Liver (tissue), 9 donors: Measurements from ENCODE around the gene MYO1H. TPM values are rescaled to one million over a fixed set of nuclear protein-coding genes. Genes with fewer than 3 reads are reported as not detected.
A peak's percentile ranks its signal among the peaks of the same experiment; 100 is the strongest.

Experiments used
- DNase-seq: peaks from one replicate; pipeline ENCODE4 v3.0.0-alpha.2; 2017; ENCODE audit warnings: low spot score
- H3K27ac ChIP-seq, 2 donors: one replicate each; pipeline ENCODE4 v1.7.0; 2013; ENCODE audit warnings: inconsistent platforms in 2 of 2, low read length in 2 of 2, control low read depth in 1 of 2, low read depth in 1 of 2, mild to moderate bottlenecking in 1 of 2
- H3K27me3 ChIP-seq, 4 donors: one replicate each; pipeline versions ENCODE4 v1.6.1 to v1.7.0; 2013; ENCODE audit warnings: low read length in 3 of 4, inconsistent platforms in 1 of 4, mild to moderate bottlenecking in 1 of 4, moderate library complexity in 1 of 4; ENCODE audit not compliant: control insufficient read depth in 4 of 4, insufficient read depth in 4 of 4
- H3K36me3 ChIP-seq, 4 donors: one replicate each; pipeline versions ENCODE4 v1.6.1 to v1.7.0; 2013; ENCODE audit warnings: low read length in 3 of 4, mild to moderate bottlenecking in 3 of 4, low read depth in 1 of 4, moderate library complexity in 1 of 4; ENCODE audit not compliant: control insufficient read depth in 4 of 4, insufficient read depth in 3 of 4
- H3K4me1 ChIP-seq, 4 donors: one replicate each; pipeline versions ENCODE4 v1.6.1 to v1.7.0; 2013; ENCODE audit warnings: low read length in 3 of 4, mild to moderate bottlenecking in 3 of 4, moderate library complexity in 1 of 4; ENCODE audit not compliant: control insufficient read depth in 4 of 4, insufficient read depth in 4 of 4
- H3K4me3 ChIP-seq, 3 donors: one replicate each; pipeline versions ENCODE4 v1.6.1 to v1.7.0; 2013; ENCODE audit warnings: low read length in 3 of 3, control low read depth in 1 of 3, low read depth in 1 of 3, mild to moderate bottlenecking in 1 of 3
- H3K9ac ChIP-seq, 2 donors: one replicate each; pipeline ENCODE4 v1.7.0; 2013; ENCODE audit warnings: low read length in 2 of 2, mild to moderate bottlenecking in 2 of 2, moderate library complexity in 2 of 2, control low read depth in 1 of 2, low read depth in 1 of 2
- H3K9me3 ChIP-seq, 4 donors: one replicate each; pipeline versions ENCODE4 v1.6.1 to v1.7.0; 2013; ENCODE audit warnings: low read length in 3 of 4; ENCODE audit not compliant: control insufficient read depth in 4 of 4
- ATF3 ChIP-seq: IDR thresholded peaks from 2 replicates; pipeline ENCODE4 v1.6.1; 2016; ENCODE audit warnings: antibody characterized with exemption
- CTCF ChIP-seq: fragments of 150-350 bp; IDR thresholded peaks from 2 replicates; pipeline ENCODE4 v1.5.1; 2017; ENCODE audit warnings: improper control_type of control experiment, low read depth, low read length; ENCODE audit not compliant: missing input control
- EGR1 ChIP-seq, 2 donors: IDR thresholded peaks; 2 replicates each; pipeline ENCODE4 v1.6.1; 2016 to 2018; ENCODE audit warnings: antibody characterized with exemption in 2 of 2, low read depth in 2 of 2
- FOXA1 ChIP-seq: IDR thresholded peaks from 2 replicates; pipeline ENCODE4 v1.6.1; 2016; ENCODE audit warnings: antibody characterized with exemption
- FOXA2 ChIP-seq: IDR thresholded peaks from 2 replicates; pipeline ENCODE4 v1.6.1; 2016; ENCODE audit warnings: antibody characterized with exemption
- GABPA ChIP-seq, 2 donors: IDR thresholded peaks in 1 of 2; conservative IDR thresholded peaks in 1 of 2; 2 replicates each; pipeline ENCODE4 v1.6.1; 2016; ENCODE audit warnings: antibody characterized with exemption in 2 of 2, mild to moderate bottlenecking in 1 of 2, moderate library complexity in 1 of 2
- HNF4A ChIP-seq, 2 donors: conservative IDR thresholded peaks; 2 replicates each; pipeline ENCODE4 v1.6.1; 2016; ENCODE audit warnings: antibody characterized with exemption in 2 of 2, mild to moderate bottlenecking in 2 of 2
- HNF4G ChIP-seq: IDR thresholded peaks from 2 replicates; pipeline ENCODE4 v1.6.1; 2016; ENCODE audit warnings: antibody characterized with exemption
- JUND ChIP-seq, 2 donors: IDR thresholded peaks; 2 replicates each; pipeline ENCODE4 v1.6.1; 2016; ENCODE audit warnings: antibody characterized with exemption in 2 of 2
- MAX ChIP-seq: IDR thresholded peaks from 2 replicates; pipeline ENCODE4 v1.6.1; 2016; ENCODE audit warnings: antibody characterized with exemption
- NR2F2 ChIP-seq: IDR thresholded peaks from 2 replicates; pipeline ENCODE4 v1.6.1; 2016; ENCODE audit warnings: antibody characterized with exemption
- RAD21 ChIP-seq, 2 donors: IDR thresholded peaks; 2 replicates each; pipeline ENCODE4 v1.6.1; 2016; ENCODE audit warnings: antibody characterized with exemption in 2 of 2, mild to moderate bottlenecking in 2 of 2
- REST ChIP-seq: IDR thresholded peaks from 2 replicates; pipeline ENCODE4 v1.6.1; 2016; ENCODE audit warnings: antibody characterized with exemption, mild to moderate bottlenecking
- RXRA ChIP-seq, 2 donors: IDR thresholded peaks; 2 replicates each; pipeline ENCODE4 v1.6.1; 2017 to 2018; ENCODE audit warnings: antibody characterized with exemption in 2 of 2, mild to moderate bottlenecking in 1 of 2
- SP1 ChIP-seq: IDR thresholded peaks from 2 replicates; pipeline ENCODE4 v1.6.1; 2018; ENCODE audit warnings: antibody characterized with exemption, mild to moderate bottlenecking
- TAF1 ChIP-seq: conservative IDR thresholded peaks from 2 replicates; pipeline ENCODE4 v1.6.1; 2016; ENCODE audit warnings: antibody characterized with exemption, mild to moderate bottlenecking
- YY1 ChIP-seq: IDR thresholded peaks from 2 replicates; pipeline ENCODE4 v1.6.1; 2016; ENCODE audit warnings: antibody characterized with exemption, mild to moderate bottlenecking
- ZBTB33 ChIP-seq: IDR thresholded peaks from 2 replicates; pipeline ENCODE4 v1.6.1; 2016; ENCODE audit warnings: antibody characterized with exemption
- WGBS: extraction: QIAGEN DNeasy Blood & Tissue Kit; methylation state at CpG from one replicate; pipeline ENCODE4 v1.1.7; 2013; 5-methylcytosine and 5-hydroxymethylcytosine counted together
- polyA plus RNA-seq, 2 donors: library from polyadenylated mRNA; stranded (reverse) in 1 of 2; unstranded in 1 of 2; fragments of 200-250 nt in 1 of 2; fragments of >200 nt in 1 of 2; fragmentation: Nextera tagmentation in 1 of 2; extraction: Ambion mirVana in 1 of 2; gene quantifications; one replicate each; pipeline versions ENCODE4 v1.2.1 to v1.2.3, GENCODE V29; 2013 to 2015
- total RNA-seq, 2 donors: library from RNA; depleted of rRNA; stranded (reverse); fragments of >200 nt; gene quantifications; one replicate each; pipeline ENCODE4 v1.2.3, GENCODE V29; 2014
- donor health status: healthy.
- donor health status: healthy.
- donor health status: healthy.
- donor health status: healthy.
- donor health status: healthy.

Gene MYO1H
- total and polyA plus RNA-seq, 4 donors: not detected

GRCh38 chr12:109462868-109463692, 115.4 kb downstream of the MYO1H start:
- no peaks in the 10 kb centered on the region for H3K9me3 ChIP-seq
- H3K27me3 ChIP-seq: no peaks in the 10 kb centered on the region
- 63% methylated on average over 14 of the region's 14 CpGs for WGBS
- DNase-seq: no peak
- no peak overlapping the region for H3K4me3 ChIP-seq
- peaks cover 6 to 35% (median 15%) of the 10 kb centered on the region in 4 donors for H3K4me1 ChIP-seq
- TF ChIP-seq MAX (no peak), YY1 (no peak), TAF1 (peak; percentile 19), ATF3 (no peak), FOXA1 (no peak), NR2F2 (peak; percentile 85), FOXA2 (no peak), HNF4A (conservative IDR thresholded peaks at IDR 0.05) (peak in 1 of 2 donors; percentile 24), EGR1 (IDR thresholded peaks at IDR 0.05; ENCODE audit: low read depth in 2 of 2) (no peak), RXRA (IDR thresholded peaks at IDR 0.05) (no peak), REST (no peak), RAD21 (IDR thresholded peaks at IDR 0.05) (peak in 1 of 2 donors; percentile 14), GABPA (IDR thresholded peaks at IDR 0.05 in 1 of 2, conservative IDR thresholded peaks at IDR 0.05 in 1 of 2) (peak in 1 of 2 donors; percentile 20), SP1 (peak; percentile 63), CTCF (no peak), HNF4G (no peak), JUND (IDR thresholded peaks at IDR 0.05) (no peak), ZBTB33 (no peak)
- peaks cover 0 to 17% (median 9%) of the 10 kb centered on the region in 4 donors for H3K36me3 ChIP-seq
- peak overlapping the region; percentile 72 to 84 for H3K27ac ChIP-seq
- no peak overlapping the region for H3K9ac ChIP-seq
